ENCODE data around the gene VWA3B. TPM values are rescaled to one million over a fixed set of nuclear protein-coding genes. Genes with fewer than 3 reads are reported as not detected.
"Not testable (repeated sequence)": the region's sequence is repeated elsewhere in the genome, so short reads cannot be mapped to it uniquely, and the experiment has no call there.

Gene VWA3B
- total and polyA plus RNA-seq, 2 of the 4 experiments (the other 2 are of a cell fraction), result not detected

GRCh38 chr2:98268225-98268624 lies 181.3 kb downstream of the VWA3B start:
- CTCF ChIA-PET, result interaction anchor here (0.6 to 2.2 kb wide), 4 partner anchors 17 to 462 kb away, joined by 3 to 12 read pairs (median 4); no protein-coding TSS in a partner anchor
- H2BK120ac ChIP-seq (ENCODE audit: low read depth, low read length); H4K8ac ChIP-seq (ENCODE audit: low read depth in 2 of 2, low read length in 2 of 2); H2AFZ ChIP-seq (replicated peaks; ENCODE audit: low read length, poor library complexity); H3K23ac ChIP-seq (ENCODE audit: low read depth, low read length); H4K20me1 ChIP-seq (ENCODE audit: insufficient read depth, low read length); H3K4me2 ChIP-seq (ENCODE audit: low read depth, low read length); H3K9ac ChIP-seq (ENCODE audit: low read depth, low read length); H3K18ac ChIP-seq (ENCODE audit: low read depth, low read length); H2BK5ac ChIP-seq (ENCODE audit: low read depth, low read length, poor library complexity, severe bottlenecking); H4K5ac ChIP-seq (ENCODE audit: low read depth, low read length); H3K4ac ChIP-seq (ENCODE audit: low read depth, low read length); H3K4me3 ChIP-seq (ENCODE audit: insufficient read depth, low read depth, low read length); POLR2A ChIA-PET (ENCODE audit: unreplicated experiment); H3K27me3 ChIP-seq (ENCODE audit: control insufficient read depth, insufficient read depth, low read length); H4K91ac ChIP-seq (ENCODE audit: insufficient read depth, low read depth, low read length); H3K9me1 ChIP-seq (ENCODE audit: insufficient read depth, low read length); H2AK5ac ChIP-seq (ENCODE audit: low read depth, low read length); ATAC-seq (ENCODE audit: low read depth); H2BK20ac ChIP-seq (ENCODE audit: low read depth, low read length); H2BK15ac ChIP-seq (ENCODE audit: low read depth, low read length); H3K79me1 ChIP-seq (ENCODE audit: low read depth in 1 of 2, low read length in 2 of 2); DNase-seq; BruUV-seq (replicated peaks); H3K56ac ChIP-seq (ENCODE audit: extremely low read depth, insufficient read depth, low read length); H3K27ac ChIP-seq (ENCODE audit: insufficient read depth, low read length); dilution Hi-C loops (cut with HindIII; ENCODE audit: low sequenced_read_pairs, unreplicated experiment); H3K9me3 ChIP-seq (ENCODE audit: control insufficient read depth, insufficient read depth, low read length); H3K14ac ChIP-seq (replicated peaks; ENCODE audit: low read depth, low read length); H3K36me3 ChIP-seq (ENCODE audit: control insufficient read depth, insufficient read depth, low read length); H2AK9ac ChIP-seq (replicated peaks; ENCODE audit: low read depth, low read length, poor library complexity); H3K4me1 ChIP-seq (ENCODE audit: control insufficient read depth, insufficient read depth, low read length); in situ Hi-C loops (cut with MboI; ENCODE audit: low sequenced_read_pairs); intact Hi-C loops (cut with micrococcal nuclease): not testable (repeated sequence)

Data from IMR-90 (cell line).